ENCODE results near the gene NCAM1.

The NCAM1 gene

DNA sequence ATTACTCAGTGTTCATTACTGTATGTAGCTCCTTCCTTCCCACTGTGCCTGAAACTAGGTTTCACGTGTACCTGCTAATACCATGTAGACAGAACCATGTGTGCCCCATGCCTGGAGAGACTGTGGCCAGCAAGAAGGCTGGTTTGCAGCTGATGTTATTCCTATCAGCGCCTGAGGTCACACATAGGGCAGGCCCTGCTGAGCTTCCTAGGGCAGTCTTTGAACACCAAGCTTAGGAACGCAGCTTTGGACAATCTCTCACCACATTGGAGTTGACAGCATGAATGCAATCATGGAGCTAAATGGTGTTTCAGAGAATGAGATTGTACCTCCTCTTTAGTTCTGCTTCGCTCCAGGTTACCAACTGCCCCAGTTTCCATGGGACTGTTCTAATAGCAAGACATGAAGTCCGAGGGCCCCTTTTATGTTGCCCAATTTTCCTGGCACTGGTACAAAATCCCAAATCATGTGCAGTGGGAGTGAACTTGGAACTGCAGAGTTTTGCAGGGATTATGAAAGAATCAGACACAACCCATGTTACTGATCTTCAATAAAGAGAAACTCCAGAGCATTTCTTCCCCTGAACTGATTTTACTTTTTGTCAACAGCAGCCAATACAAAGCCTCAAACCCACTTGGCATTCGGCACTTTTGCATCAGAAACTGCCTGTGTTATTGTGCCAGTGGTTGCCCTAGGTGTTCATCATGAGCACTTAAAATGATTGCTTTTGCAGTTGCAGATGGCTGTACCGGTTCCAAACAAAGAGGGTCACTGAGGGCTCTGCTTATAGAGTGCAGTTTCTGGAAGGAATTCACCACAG lies 199.0 kb downstream of the NCAM1 start:
- no peak for DNase-seq
- TF ChIP-seq GATA1 (IDR thresholded peaks at IDR 0.05; ENCODE audit: low read depth, low read length) (no peak), POLR2A (IDR thresholded peaks at IDR 0.05; ENCODE audit: low read length) (no peak)

DNA sequence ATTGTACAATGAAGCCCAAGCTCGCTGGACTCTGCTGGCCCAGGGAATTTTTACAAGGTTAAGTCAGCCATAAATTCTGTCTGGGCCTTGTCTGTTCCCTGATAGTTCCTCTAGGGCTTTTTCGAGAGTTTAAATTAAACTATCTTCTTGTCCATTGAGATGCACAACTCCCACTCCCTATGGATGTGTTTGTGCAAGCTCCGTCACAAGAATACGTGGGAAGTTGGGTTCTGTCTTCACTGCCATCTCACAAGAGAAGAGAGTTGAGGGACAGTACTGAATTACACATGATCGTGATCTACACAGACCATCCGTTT lies 199.5 kb downstream of the NCAM1 start:
- TF ChIP-seq POLR2A (IDR thresholded peaks at IDR 0.05; ENCODE audit: low read length) = no peak
- TF ChIP-seq GATA1 (IDR thresholded peaks at IDR 0.05; ENCODE audit: low read depth, low read length) = no peak
- DNase-seq = no peak

DNA sequence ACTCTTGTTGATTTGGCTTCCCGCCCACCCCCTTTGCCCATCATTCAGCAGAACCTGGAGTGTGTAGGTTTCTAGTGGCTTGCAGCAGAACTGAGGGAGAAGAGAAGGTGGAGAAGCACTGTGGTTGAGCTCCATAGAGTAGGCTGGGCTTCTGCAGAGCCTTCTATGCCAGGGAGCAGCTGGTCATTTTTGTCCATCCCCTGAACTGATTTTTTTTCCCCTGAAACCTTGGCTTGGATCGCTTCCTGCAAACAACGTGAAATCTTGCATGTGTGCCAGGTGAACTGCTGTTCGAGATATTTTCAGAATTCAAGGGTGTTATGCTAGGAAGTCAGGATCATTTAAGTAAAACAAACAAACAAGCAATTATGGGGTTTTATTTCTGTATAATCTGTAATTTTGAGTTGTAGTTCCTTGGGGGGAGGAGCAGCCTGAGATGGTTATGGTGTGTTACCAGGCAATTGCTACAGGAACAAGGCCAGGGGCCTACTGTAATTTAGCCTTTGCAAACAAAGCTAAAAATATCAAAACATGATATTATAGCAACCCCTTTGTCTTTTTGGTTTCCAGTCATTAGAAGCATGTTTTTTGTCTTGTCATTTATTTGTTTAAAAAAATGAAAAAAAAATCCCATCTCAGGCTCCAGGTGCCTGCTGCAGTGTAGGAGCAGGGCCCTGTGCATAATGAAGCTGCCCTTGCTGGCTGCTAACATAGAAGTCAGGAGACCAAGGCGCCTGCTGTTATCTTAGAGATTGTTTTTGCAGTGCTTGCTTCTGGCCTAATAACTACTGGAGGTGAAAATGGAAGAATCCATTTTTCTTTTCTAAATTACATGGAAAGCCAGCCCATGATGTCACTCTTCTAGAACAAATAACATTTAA lies 200.7 kb downstream of the NCAM1 start:
- no peak for TF ChIP-seq POLR2A (IDR thresholded peaks at IDR 0.05; ENCODE audit: low read length)
- TF ChIP-seq GATA1 (IDR thresholded peaks at IDR 0.05; ENCODE audit: low read depth, low read length) = no peak
- no peak for DNase-seq

DNA sequence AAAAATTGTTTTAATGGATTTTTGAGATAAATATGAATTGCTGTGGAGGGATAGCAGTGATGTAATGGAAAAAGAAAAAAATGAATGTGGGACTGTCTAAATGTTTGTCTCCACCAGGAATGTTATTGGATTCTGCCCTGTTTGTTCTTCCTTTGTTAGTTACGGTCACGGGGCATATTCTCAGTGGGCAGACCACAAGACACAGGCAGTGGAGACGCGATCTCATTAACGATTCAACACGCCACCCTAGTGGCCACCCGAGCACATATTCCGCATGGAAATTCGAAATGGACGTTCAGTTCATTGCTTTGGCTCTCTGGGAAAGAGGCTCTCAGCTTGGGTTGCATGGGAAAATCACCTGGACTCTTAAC lies 201.4 kb downstream of the NCAM1 start:
- DNase-seq = no peak

DNA sequence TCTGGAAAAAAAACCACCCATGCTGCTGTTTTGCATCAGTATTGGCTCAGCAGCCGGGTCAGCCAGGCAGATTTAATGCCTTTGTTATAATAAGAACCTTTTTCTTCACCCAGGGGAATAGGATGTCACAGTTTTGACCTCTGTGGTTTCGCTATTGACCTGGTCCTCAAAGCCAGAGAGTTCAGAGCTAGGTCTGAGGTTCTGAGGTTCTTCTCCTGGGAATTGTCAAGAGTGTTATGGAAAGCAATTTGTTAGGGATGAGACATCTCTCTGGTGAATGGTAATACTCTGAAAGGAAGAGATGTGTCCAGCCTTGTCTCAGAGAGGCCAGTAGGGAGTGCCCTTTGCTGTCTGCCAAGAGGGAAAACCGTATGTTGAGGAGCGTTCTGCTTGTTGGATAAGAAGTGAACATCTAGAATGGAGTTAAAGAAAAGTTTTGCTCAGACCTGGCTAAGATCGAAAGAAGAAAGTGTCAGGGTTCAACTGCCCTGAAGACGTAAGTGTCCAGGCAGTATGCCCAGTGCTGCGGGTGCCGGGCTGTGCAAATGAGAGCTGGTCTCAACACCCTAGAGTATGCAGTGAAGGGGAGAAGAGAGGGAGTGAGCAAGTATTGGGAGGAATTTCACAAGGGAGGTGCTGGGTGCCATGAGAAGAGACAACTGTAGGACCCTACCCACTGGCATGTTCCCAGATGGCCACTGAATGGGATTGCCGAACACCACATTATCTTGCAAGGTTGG lies 202.2 kb downstream of the NCAM1 start:
- TF ChIP-seq GATA1 (IDR thresholded peaks at IDR 0.05; ENCODE audit: low read depth, low read length) (no peak), POLR2A (IDR thresholded peaks at IDR 0.05; ENCODE audit: low read length) (no peak)
- no peak for DNase-seq

More for the DNA sequence above, 201.4 kb downstream of the NCAM1 start:
- TF ChIP-seq POLR2A (IDR thresholded peaks at IDR 0.05; ENCODE audit: low read length) = no peak
- TF ChIP-seq GATA1 (IDR thresholded peaks at IDR 0.05; ENCODE audit: low read depth, low read length) = no peak

DNA sequence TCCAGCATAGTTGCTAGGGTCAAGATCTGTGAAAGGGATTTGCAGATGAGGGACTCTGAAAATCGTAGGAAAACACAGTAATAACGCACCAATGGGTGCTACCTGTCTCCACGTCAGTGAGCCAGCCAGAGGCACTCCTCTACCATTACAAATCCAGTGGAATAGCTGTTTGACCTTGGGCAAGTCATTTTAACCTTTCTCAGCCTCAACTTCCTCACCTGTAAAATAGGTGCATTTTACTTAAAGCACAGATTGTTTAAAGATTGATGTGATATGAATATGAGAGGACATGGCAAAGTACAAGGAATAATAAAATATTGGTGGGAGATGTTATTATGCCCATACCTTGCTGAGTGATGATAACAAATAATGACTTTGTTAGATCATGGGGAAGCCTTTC lies 205.1 kb downstream of the NCAM1 start:
- DNase-seq = no peak
- TF ChIP-seq GATA1 (IDR thresholded peaks at IDR 0.05; ENCODE audit: low read depth, low read length) = no peak
- no peak for TF ChIP-seq POLR2A (IDR thresholded peaks at IDR 0.05; ENCODE audit: low read length)

DNA sequence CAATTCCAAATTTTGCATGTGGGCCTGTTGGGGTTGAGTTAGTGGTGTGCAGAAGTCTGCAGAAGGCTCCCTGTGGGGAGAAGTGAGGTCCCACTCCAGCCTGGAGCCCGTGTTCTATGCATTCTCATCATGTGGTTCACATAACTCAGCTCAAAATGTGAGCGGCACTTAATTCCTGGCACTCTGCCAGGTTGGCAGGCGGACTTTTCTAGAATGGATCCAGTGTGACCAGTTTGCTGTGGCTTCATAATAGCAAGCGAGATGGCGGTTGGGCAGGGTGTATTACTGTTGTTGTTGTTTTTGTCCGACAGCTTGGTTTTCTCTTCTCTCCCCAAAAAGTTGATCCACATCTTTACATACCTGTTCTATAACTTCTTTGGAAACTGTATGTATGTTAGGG lies 206.4 kb downstream of the NCAM1 start:
- TF ChIP-seq POLR2A (IDR thresholded peaks at IDR 0.05; ENCODE audit: low read length) (no peak), GATA1 (IDR thresholded peaks at IDR 0.05; ENCODE audit: low read depth, low read length) (no peak)
- DNase-seq = no peak

DNA sequence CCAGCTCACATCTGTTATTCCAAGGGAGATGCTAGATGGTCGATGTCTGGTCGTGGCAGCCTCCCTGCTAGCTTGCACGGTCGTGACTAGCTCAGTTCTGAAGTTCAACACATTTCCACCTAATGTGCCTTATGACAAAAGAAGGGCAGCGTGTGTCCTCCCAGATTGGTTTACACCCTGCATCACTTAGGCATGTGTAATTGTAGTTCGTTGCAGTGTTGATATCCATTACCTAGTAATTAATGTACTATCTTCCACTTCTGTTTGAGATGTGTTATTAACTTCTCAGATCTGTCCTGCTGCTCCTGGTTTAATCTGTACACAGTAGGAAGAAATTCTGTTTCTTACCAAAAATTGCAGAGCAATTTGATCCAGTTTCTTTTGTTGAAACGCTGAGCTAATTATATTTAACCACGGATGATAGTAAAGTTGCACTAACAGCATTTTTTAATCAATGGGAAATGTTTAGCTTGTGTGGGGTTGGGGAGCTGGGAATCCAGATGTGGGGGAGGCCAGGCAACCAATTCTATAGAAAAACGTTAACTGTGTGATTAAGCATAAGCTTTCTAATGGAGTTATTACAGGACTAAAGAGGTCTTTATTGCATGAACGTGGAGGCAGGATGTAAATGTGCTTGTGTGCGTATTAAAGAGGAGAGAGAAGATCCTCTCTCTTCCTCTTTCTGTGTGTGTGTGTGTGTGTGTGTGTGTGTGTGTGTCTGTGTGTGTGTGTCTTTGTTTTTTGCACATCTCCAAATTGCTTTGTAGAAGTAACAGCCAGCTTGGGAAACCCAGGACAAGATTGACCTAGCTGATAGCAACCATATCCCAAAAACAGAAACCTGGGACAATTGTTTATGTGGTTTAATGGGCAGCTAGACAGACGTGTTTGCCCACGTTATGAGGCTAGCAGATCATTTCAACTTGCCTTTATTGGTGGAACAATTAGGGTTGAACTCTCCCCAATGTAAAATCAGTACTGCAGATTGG lies 207.4 kb downstream of the NCAM1 start:
- TF ChIP-seq GATA1 (IDR thresholded peaks at IDR 0.05; ENCODE audit: low read depth, low read length) (no peak), POLR2A (IDR thresholded peaks at IDR 0.05; ENCODE audit: low read length) (no peak)
- no peak for DNase-seq

DNA sequence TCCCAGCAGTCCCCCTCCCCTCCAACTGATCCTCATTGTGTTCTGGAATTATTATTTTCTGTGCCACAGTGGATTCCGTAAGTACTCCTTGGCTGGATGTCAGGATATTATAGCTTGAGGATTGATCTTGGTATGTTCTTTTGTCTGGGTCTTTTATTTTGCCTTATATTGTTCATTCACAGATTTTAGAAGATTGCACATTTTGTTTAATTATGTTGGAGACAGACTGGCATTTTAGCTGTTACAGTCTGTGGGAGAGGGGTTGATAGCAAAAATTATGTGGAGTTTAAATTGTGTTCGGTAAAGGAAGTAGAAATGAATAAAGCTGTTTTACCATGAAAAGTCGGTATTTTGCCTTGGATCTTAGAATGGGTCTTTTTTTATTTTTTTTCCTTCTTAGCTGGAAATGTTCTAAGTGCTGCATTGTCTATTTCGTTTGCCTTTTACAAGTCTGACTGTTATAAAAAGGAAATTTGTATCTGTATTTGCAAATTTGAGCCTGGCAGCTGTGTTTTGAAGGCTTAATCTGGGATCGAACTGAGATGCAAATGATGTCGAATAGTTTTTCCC lies 211.2 kb downstream of the NCAM1 start:
- TF ChIP-seq GATA1 (IDR thresholded peaks at IDR 0.05; ENCODE audit: low read depth, low read length) = no peak
- TF ChIP-seq POLR2A (IDR thresholded peaks at IDR 0.05; ENCODE audit: low read length) = no peak
- DNase-seq = no peak

DNA sequence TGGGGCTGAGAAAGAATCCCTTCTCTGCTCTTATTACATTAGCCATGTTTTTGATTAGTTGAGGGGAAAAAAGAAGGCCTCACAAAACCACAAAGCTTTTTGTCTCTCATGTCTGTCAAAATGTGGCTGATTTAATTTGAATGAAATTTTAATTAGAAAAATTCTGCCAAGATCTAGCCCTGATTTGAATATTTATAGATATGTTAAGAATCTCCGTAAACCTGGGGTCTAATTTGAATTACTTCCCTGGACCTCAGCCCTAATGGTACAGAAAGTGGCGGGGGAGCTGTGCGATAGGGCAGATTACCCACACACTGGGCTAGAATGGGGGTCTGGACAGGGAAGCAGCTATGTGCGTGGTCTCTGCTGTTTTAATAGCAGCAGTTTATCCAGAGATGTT lies 211.9 kb downstream of the NCAM1 start:
- TF ChIP-seq GATA1 (IDR thresholded peaks at IDR 0.05; ENCODE audit: low read depth, low read length) (no peak), POLR2A (IDR thresholded peaks at IDR 0.05; ENCODE audit: low read length) (no peak)
- no peak for DNase-seq

DNA sequence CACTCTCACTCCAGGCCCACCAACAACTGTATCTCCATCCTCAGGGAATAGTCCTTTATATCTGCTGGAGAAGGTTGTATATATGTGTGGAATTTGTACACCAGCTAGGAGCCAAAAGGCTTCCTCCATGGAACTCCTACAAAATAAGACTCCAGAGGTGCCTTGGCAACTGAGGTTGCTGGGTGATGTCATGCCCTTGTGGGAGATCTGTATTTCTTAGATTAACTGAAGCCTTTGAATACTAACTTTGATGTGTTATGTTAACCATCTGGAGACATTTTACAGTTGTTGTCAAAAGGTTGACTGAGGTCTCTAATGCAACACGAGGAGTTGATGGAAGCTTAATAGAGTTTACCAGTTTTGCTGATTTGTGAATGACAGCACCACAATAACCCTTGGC lies 213.7 kb downstream of the NCAM1 start:
- no peak for TF ChIP-seq GATA1 (IDR thresholded peaks at IDR 0.05; ENCODE audit: low read depth, low read length)
- TF ChIP-seq POLR2A (IDR thresholded peaks at IDR 0.05; ENCODE audit: low read length) = no peak
- DNase-seq = no peak

DNA sequence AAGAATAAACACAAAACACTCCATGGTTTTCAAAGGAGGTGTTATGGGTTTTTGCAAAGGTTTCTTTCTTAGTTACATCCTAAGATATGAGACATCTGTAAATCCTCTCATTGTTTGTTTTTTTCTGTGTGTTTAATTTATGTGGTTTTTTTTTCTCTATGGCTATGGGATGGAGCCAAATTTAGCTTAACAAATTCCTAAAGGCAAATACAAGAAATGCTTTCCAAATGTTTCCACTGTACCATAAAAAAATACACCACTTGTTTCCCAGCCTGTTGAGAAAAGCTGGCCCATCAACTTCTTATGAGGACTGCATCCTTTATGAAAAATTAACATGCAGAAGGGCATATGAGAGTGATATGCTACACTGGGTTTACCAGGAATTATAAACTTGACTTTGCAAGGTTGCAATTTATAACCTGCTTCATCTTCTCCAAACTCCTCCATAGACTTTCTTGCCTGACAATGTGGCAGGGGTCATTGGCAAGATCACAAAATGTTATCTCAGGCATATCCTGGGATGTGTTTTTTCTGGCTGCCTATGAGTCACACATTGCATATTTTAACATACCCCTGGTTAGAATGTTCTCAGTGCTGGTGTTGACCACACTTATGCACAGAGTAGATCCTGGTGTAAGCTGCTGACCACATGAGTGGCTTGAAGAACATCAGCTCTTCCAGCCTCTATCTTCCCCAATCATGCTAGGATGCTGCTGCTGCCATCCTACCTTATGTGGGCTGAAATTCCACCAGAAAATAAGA lies 215.6 kb downstream of the NCAM1 start:
- TF ChIP-seq POLR2A (IDR thresholded peaks at IDR 0.05; ENCODE audit: low read length) (no peak), GATA1 (IDR thresholded peaks at IDR 0.05; ENCODE audit: low read depth, low read length) (no peak)
- DNase-seq = no peak
